PC-9 (cell line): ENCODE results near the gene MAGT1. TPM values are rescaled to one million over a fixed set of nuclear protein-coding genes. Genes with fewer than 3 reads are reported as not detected.
"Not testable (repeated sequence)": the region's sequence is repeated elsewhere in the genome, so short reads cannot be mapped to it uniquely, and the experiment has no call there.

Experiments
- BruUV-seq: library from RNA; stranded (reverse); fragments of 400-500 nt; replicated peaks from 2 replicates; lab custom pipeline; 2021; lab: Mats Ljungman, UMichigan
- CTCF ChIA-PET: fragments of 300-600 bp; sonication (Branson Sonifier 250); formaldehyde crosslinking; loops from one replicate; lab custom pipeline; 2022; ENCODE audit warnings: antibody characterized with exemption; lab: Charles Lee
- POLR2A ChIA-PET: fragments of 300-600 bp; sonication (Branson Sonifier 250); formaldehyde crosslinking; loops from one replicate; lab custom pipeline; 2022; ENCODE audit warnings: antibody characterized with exemption; ENCODE audit not compliant: unreplicated experiment; lab: Charles Lee
- DNase-seq, 2 experiments: peaks; one replicate each; pipeline versions ENCODE4 v3.0.0 to v3.0.0-alpha.2; 2015 to 2022; ENCODE audit warnings: mixed read lengths in 1 of 2
- H2AFZ ChIP-seq: fragments of 200-600 bp; sonication (generic); 2 replicates; pipeline ENCODE4 v1.8.1; 2017; ENCODE audit warnings: antibody characterized with exemption
- H3F3A ChIP-seq: fragments of 200-600 bp; sonication (generic); 2 replicates; pipeline ENCODE4 v1.8.1; 2017; ENCODE audit warnings: antibody characterized with exemption, mild to moderate bottlenecking, low read depth; ENCODE audit not compliant: insufficient read depth
- H3K27ac ChIP-seq: fragments of 200-600 bp; sonication (generic); 2 replicates; pipeline ENCODE4 v1.6.1; 2016; ENCODE audit warnings: mixed run types
- H3K27me3 ChIP-seq: fragments of 200-600 bp; sonication (generic); 2 replicates; pipeline ENCODE4 v1.6.1; 2016; ENCODE audit warnings: low read depth, mixed run types; ENCODE audit not compliant: insufficient read depth
- H3K36me3 ChIP-seq: fragments of 200-600 bp; sonication (generic); 2 replicates; pipeline ENCODE4 v1.6.1; 2016; ENCODE audit warnings: low read depth, mixed run types
- H3K4me1 ChIP-seq: fragments of 200-600 bp; sonication (generic); replicated peaks from 2 replicates; pipeline ENCODE4 v1.6.1; 2016; ENCODE audit warnings: mixed run types; ENCODE audit not compliant: insufficient read depth
- H3K4me2 ChIP-seq: fragments of 200-600 bp; sonication (generic); 2 replicates; pipeline ENCODE4 v1.6.1; 2017; ENCODE audit warnings: mixed run types
- H3K4me3 ChIP-seq: fragments of 200-600 bp; sonication (generic); 2 replicates; pipeline ENCODE4 v1.6.1; 2016; ENCODE audit warnings: mixed run types
- H3K79me2 ChIP-seq: fragments of 200-600 bp; sonication (generic); 2 replicates; pipeline ENCODE4 v1.6.1; 2017; ENCODE audit warnings: low read depth, mixed run types
- H3K9me2 ChIP-seq: fragments of 200-600 bp; sonication (generic); 2 replicates; pipeline ENCODE4 v1.8.1; 2017; ENCODE audit warnings: mild to moderate bottlenecking; ENCODE audit not compliant: insufficient read depth
- H3K9me3 ChIP-seq: fragments of 200-600 bp; sonication (generic); 2 replicates; pipeline ENCODE4 v1.8.1; 2016; ENCODE audit warnings: low read depth; ENCODE audit not compliant: insufficient read depth
- H4K20me1 ChIP-seq: fragments of 200-600 bp; sonication (generic); 2 replicates; pipeline ENCODE4 v1.8.1; 2017; ENCODE audit not compliant: insufficient read depth
- CTCF ChIP-seq: fragments of 200-600 bp; sonication (generic); conservative IDR thresholded peaks from 2 replicates; pipeline ENCODE4 v1.6.1; 2017; ENCODE audit warnings: mixed run types, antibody characterized with exemption, mild to moderate bottlenecking, moderate library complexity
- EZH2 ChIP-seq: fragments of 200-600 bp; sonication (generic); IDR thresholded peaks from 2 replicates; pipeline ENCODE4 v1.8.0; 2017; ENCODE audit warnings: antibody characterized with exemption, low read depth
- intact Hi-C: fragments of 100-400 bp; cut with micrococcal nuclease; formaldehyde crosslinking; loops from one replicate; pipeline ENCODE4 v1.10.0; 2022; ENCODE audit not compliant: unreplicated experiment
- total RNA-seq: library from RNA; stranded (reverse); gene quantifications from 2 replicates; pipeline ENCODE4 v1.2.3, GENCODE V29; 2021

MAGT1 gene
- total RNA-seq, 1 experiment from 2014 or later, result 68.2 TPM

GRCh38 chrX:77892887-77893286, 2.3 kb downstream of the MAGT1 start:
- Histone ChIP-seq H3K9me3 (no peaks in the 10 kb centered on the region), H4K20me1 (peaks cover 11% of the 10 kb centered on the region), H3K36me3 (no peaks in the 10 kb centered on the region), H3K4me3 (peak overlapping the region; percentile 95; the same call in 1 of the 2 replicates), H3K9me2 (no peaks in the 10 kb centered on the region), H3K4me1 (peaks cover 14% of the 10 kb centered on the region), H3K27ac (no peak overlapping the region), H2AFZ (no peak overlapping the region), H3F3A (peaks cover 10% of the 10 kb centered on the region), H3K79me2 (peaks cover 57% of the 10 kb centered on the region), H3K27me3 (no peaks in the 10 kb centered on the region), H3K4me2 (peak overlapping the region; percentile 97; the same call in 1 of the 2 replicates)
- intact Hi-C loops, result no loop called here
- no TSS peak for BruUV-seq
- CTCF ChIA-PET, result interaction anchor here (0.9 kb wide), 1 partner anchor 211 kb away, joined by 4 read pairs; the partner anchor contains the start of gene PGK1
- TF ChIP-seq CTCF (no peak), EZH2 (no peak)
- DNase-seq, result no peak
- POLR2A ChIA-PET, result no interaction called here

- H3F3A ChIP-seq, H3K9me3 ChIP-seq, H4K20me1 ChIP-seq, H3K4me2 ChIP-seq, DNase-seq, CTCF ChIA-PET, H3K9me2 ChIP-seq, H3K36me3 ChIP-seq, H2AFZ ChIP-seq, H3K27ac ChIP-seq, intact Hi-C loops, H3K4me3 ChIP-seq, POLR2A ChIA-PET, BruUV-seq, H3K4me1 ChIP-seq, H3K27me3 ChIP-seq, H3K79me2 ChIP-seq: not testable (repeated sequence)
Measured at GRCh38 chrX:77881418-77881817, 13.8 kb downstream of the MAGT1 start.

DNA sequence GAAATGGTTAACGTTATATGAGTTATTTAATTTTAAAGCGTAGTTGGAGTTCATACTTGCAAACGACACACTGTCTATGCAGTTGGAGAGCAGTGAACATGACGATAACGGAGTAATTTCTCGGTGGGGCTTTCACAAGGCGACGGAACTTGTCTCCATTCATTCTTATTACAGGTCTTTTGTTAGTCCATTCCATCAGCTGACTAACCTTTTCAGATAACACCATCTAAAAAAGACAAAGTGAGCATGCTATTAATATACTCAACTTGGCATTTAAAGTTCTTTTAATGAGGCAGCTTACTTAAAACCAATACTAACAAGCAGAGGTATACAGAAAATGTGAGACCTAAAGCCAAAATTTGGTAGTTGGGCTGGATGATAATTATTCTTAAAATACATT, 19.9 kb downstream of the MAGT1 start:
- BruUV-seq, result no TSS peak
- DNase-seq, result no peak
- no peaks in the 10 kb centered on the region for H3K27me3 ChIP-seq
- TF ChIP-seq EZH2, result no peak
- no peak for TF ChIP-seq CTCF
- H2AFZ ChIP-seq, result no peak overlapping the region
- ChIA-PET CTCF (no interaction called here), POLR2A (no interaction called here)
- no peak overlapping the region for H3K27ac ChIP-seq
- H3K4me2 ChIP-seq, result no peak overlapping the region
- H3F3A ChIP-seq, result no peaks in the 10 kb centered on the region
- intact Hi-C loops, result no loop called here
- H4K20me1 ChIP-seq, result no peaks in the 10 kb centered on the region
- H3K79me2 ChIP-seq, result no peaks in the 10 kb centered on the region
- no peaks in the 10 kb centered on the region for H3K9me2 ChIP-seq
- H3K4me1 ChIP-seq, result no peaks in the 10 kb centered on the region
- H3K36me3 ChIP-seq, result no peaks in the 10 kb centered on the region
- no peak overlapping the region for H3K4me3 ChIP-seq
- H3K9me3 ChIP-seq, result no peaks in the 10 kb centered on the region

DNA sequence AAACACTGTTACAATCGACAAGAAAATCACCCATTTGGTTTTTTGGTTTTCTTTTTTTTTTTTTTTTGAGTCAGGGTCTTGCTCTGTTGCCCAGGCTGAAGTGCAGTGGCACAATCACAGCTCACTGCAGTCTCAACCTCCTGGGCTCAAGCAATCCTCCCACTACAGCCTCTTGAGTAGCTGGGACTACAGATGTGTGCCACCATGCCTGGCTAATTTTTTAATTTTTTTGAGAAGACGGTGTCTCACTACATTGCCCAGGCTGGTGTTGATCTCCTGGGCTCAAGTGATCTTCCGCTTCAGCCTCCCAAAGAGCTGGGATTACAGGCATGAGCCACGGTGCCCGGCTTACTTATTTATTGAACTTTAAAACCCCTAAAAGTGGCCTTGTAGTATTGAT, 63.7 kb downstream of the MAGT1 start:
- H4K20me1 ChIP-seq, CTCF ChIA-PET, H3K4me2 ChIP-seq, H3F3A ChIP-seq, DNase-seq, H3K4me3 ChIP-seq, POLR2A ChIA-PET, intact Hi-C loops, BruUV-seq, H3K27me3 ChIP-seq, H3K4me1 ChIP-seq, H2AFZ ChIP-seq, H3K27ac ChIP-seq, H3K9me2 ChIP-seq, H3K9me3 ChIP-seq, H3K79me2 ChIP-seq, H3K36me3 ChIP-seq: not testable (repeated sequence)

GRCh38 chrX:77821989-77822388, 73.2 kb downstream of the MAGT1 start:
- H3K4me2 ChIP-seq, H3K79me2 ChIP-seq, DNase-seq, BruUV-seq, POLR2A ChIA-PET, H3K4me1 ChIP-seq, H4K20me1 ChIP-seq, H3F3A ChIP-seq, CTCF ChIA-PET, intact Hi-C loops, H2AFZ ChIP-seq, H3K9me3 ChIP-seq, H3K4me3 ChIP-seq, H3K27ac ChIP-seq, H3K9me2 ChIP-seq, H3K27me3 ChIP-seq, H3K36me3 ChIP-seq: not testable (repeated sequence)
